GM23338 (cell line): ENCODE results near the gene KIRREL3.

Experiments used
- CREB1 ChIP-seq: fragments of 250-450 bp; sonication (Bioruptor Pico); IDR thresholded peaks from 2 replicates; pipeline ENCODE4 v1.5.0; 2020; ENCODE audit warnings: low read depth, mild to moderate bottlenecking, moderate library complexity
- CTCF ChIP-seq, 2 experiments: fragments of 200-600 bp in 1 of 2; sonication (generic) in 1 of 2; conservative IDR thresholded peaks; 2 replicates each; pipeline versions ENCODE4 v1.5.1 to v1.6.1; 2016 to 2017; ENCODE audit warnings: antibody characterized with exemption in 2 of 2, low read depth in 2 of 2, mild to moderate bottlenecking in 2 of 2, moderate library complexity in 1 of 2
- ETS1 ChIP-seq: IDR thresholded peaks from 2 replicates; pipeline ENCODE4 v1.6.1; 2016; ENCODE audit warnings: antibody characterized with exemption
- EZH2 ChIP-seq: fragments of 200-600 bp; sonication (generic); IDR thresholded peaks from one replicate; pipeline ENCODE4 v1.8.0; 2017; ENCODE audit warnings: antibody characterized with exemption, mild to moderate bottlenecking, low read depth; ENCODE audit not compliant: unreplicated experiment
- JUNB ChIP-seq: IDR thresholded peaks from one replicate; pipeline ENCODE4 v1.6.1; 2016; ENCODE audit warnings: antibody characterized with exemption; ENCODE audit not compliant: unreplicated experiment
- POLR2AphosphoS5 ChIP-seq: IDR thresholded peaks from 2 replicates; pipeline ENCODE4 v1.6.1; 2016; ENCODE audit warnings: antibody characterized with exemption, low read depth
- REST ChIP-seq: IDR thresholded peaks from one replicate; pipeline ENCODE4 v1.6.1; 2018; ENCODE audit warnings: antibody characterized with exemption; ENCODE audit not compliant: unreplicated experiment

GRCh38 chr11:126896025-126896424, 104.5 kb downstream of the KIRREL3 start:
- no peak for TF ChIP-seq REST
- no peak for TF ChIP-seq CTCF (conservative IDR thresholded peaks at IDR 0.05; ENCODE audit: low read depth in 2 of 2)
- TF ChIP-seq EZH2: no peak
- TF ChIP-seq CREB1: no peak
- no peak for TF ChIP-seq POLR2AphosphoS5
- no peak for TF ChIP-seq ETS1
- TF ChIP-seq JUNB: no peak
